Measurements from ENCODE around the gene MGAT3. TPM values are rescaled to one million over a fixed set of nuclear protein-coding genes. Genes with fewer than 3 reads are reported as not detected.

MGAT3 gene
- total and polyA plus RNA-seq, 9 of the 15 experiments (the other 6 are each of a cell fraction or from before 2014, with no cell fraction given), result 0.10 to 11.5 (median 4.6) TPM

GRCh38 chr22:39532215-39533073 is 75.6 kb downstream of the MGAT3 start, which contains the start of gene RPS19BP1 (continued):
- TF ChIP-seq ZMIZ1 (IDR thresholded peaks at IDR 0.05; ENCODE audit: low read depth in 2 of 2, low read length in 2 of 2) (no peak), CREB3L1 (IDR thresholded peaks at IDR 0.05; ENCODE audit: borderline replicate concordance, low read depth) (peak; percentile 42), MAFK (IDR thresholded peaks at IDR 0.05; ENCODE audit: low read length) (no peak), MAFF (IDR thresholded peaks at IDR 0.05; ENCODE audit: low read length) (no peak), ZNF274 (IDR thresholded peaks at IDR 0.05; ENCODE audit: borderline replicate concordance, low read depth, low read length) (no peak), SNIP1 (IDR thresholded peaks at IDR 0.05; ENCODE audit: low read depth) (no peak), NKRF (IDR thresholded peaks at IDR 0.05; ENCODE audit: borderline replicate concordance) (no peak; the same call in 1 of the 2 replicates), PRPF4 (IDR thresholded peaks at IDR 0.05; ENCODE audit: insufficient read depth, low read depth, low read length, poor library complexity, severe bottlenecking) (no peak), ZNF583 (CRISPR knock-in tag; IDR thresholded peaks at IDR 0.05) (no peak)
